IPS-20b (cell line): ENCODE measurements around the gene PARVB.

Source experiments
- H3K27ac ChIP-seq: one replicate; pipeline ENCODE4 v1.5.1; 2013; ENCODE audit warnings: low read length
- H3K27me3 ChIP-seq: 2 replicates; pipeline ENCODE4 v1.6.1; 2013; ENCODE audit warnings: mild to moderate bottlenecking, low read length, inconsistent platforms; ENCODE audit not compliant: insufficient read depth
- H3K36me3 ChIP-seq: 2 replicates; pipeline ENCODE4 v1.6.1; 2013; ENCODE audit warnings: low read depth, mild to moderate bottlenecking, inconsistent platforms, low read length, moderate library complexity; ENCODE audit not compliant: insufficient read depth
- H3K4me1 ChIP-seq: 2 replicates; pipeline ENCODE4 v1.6.1; 2013; ENCODE audit warnings: mild to moderate bottlenecking, control low read depth, inconsistent platforms, low read length, moderate library complexity; ENCODE audit not compliant: insufficient read depth
- H3K4me3 ChIP-seq: 2 replicates; pipeline ENCODE4 v1.5.1; 2013; ENCODE audit warnings: mild to moderate bottlenecking, low read length, inconsistent platforms
- H3K9ac ChIP-seq: 2 replicates; pipeline ENCODE4 v1.6.1; 2013; ENCODE audit warnings: low read depth, mild to moderate bottlenecking, inconsistent platforms, low read length, moderate library complexity
- H3K9me3 ChIP-seq: 2 replicates; pipeline ENCODE4 v1.6.1; 2013; ENCODE audit warnings: mild to moderate bottlenecking, low read depth, low read length, inconsistent platforms; ENCODE audit not compliant: insufficient read depth

PARVB gene, protein sequence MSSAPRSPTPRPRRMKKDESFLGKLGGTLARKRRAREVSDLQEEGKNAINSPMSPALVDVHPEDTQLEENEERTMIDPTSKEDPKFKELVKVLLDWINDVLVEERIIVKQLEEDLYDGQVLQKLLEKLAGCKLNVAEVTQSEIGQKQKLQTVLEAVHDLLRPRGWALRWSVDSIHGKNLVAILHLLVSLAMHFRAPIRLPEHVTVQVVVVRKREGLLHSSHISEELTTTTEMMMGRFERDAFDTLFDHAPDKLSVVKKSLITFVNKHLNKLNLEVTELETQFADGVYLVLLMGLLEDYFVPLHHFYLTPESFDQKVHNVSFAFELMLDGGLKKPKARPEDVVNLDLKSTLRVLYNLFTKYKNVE

DNA sequence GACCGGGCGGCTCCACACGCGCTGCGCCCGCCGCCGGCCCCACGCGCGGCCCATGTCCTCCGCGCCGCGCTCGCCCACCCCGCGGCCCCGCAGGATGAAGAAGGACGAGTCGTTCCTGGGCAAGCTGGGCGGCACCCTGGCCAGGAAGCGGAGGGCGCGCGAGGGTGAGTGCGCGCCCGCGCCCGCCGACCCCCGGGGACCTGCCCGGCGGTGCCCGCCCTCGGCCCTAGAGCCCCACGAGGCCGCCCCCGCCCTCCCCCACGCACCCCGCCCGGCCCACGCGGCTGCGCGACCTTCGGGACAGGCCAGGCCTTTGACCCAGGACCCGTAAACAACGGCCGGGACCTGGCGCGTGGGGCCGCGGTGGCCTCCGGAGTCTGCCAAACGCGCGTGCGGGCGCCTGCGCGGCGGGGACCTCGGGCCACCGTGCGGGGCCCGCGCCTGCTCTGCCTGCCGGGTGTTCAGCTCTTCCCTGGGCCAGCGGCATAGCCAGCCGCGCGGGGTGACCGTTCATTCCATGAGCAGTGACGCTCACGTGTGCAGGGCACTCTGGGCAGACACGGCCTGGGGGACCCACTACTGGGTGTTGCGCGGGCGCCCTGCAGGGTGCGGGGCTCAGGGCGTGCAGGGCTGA, at the start of gene PARVB:
PARVB (plus strand) TSS at position 15 of the 634 bp plus-strand sequence; CDS start at position 53, 38 bp downstream.
- Histone ChIP-seq H3K4me3 (peak within 1 kb of the TSS; percentile 76), H3K4me1 (peaks cover 7% of the 10 kb centered on the region; the same call in 1 of the 2 replicates), H3K9me3 (no peaks in the 10 kb centered on the region), H3K27me3 (peaks cover 12% of the 10 kb centered on the region), H3K36me3 (no peaks in the 10 kb centered on the region), H3K9ac (peak within 1 kb of the TSS; percentile 80), H3K27ac (no peak within 1 kb of the TSS)

DNA sequence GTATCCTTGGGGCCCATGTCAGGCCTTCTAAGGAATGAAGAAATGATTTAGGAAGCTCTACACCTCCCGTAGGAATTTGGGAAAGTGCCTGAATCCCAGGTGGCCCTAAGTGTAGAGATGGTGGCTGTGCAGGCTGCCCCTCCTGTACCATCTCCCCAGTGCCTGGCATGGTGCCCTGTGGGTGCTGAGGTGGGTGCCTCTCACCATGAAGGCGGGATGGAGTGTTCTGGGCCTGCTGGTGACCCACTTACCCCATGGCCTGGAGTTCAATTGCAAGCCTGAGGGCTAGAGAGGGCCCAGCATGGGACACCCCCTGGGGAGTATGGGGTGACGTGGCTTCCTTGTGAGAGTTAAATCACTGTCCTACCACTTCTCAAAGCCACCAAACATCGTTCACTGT, 49.1 kb upstream of the PARVB start:
- Histone ChIP-seq H3K9me3 (no peaks in the 10 kb centered on the region), H3K27ac (no peak overlapping the region), H3K27me3 (no peaks in the 10 kb centered on the region), H3K9ac (no peak overlapping the region), H3K4me3 (no peak overlapping the region), H3K4me1 (no peaks in the 10 kb centered on the region), H3K36me3 (peaks cover 93% of the 10 kb centered on the region)

DNA sequence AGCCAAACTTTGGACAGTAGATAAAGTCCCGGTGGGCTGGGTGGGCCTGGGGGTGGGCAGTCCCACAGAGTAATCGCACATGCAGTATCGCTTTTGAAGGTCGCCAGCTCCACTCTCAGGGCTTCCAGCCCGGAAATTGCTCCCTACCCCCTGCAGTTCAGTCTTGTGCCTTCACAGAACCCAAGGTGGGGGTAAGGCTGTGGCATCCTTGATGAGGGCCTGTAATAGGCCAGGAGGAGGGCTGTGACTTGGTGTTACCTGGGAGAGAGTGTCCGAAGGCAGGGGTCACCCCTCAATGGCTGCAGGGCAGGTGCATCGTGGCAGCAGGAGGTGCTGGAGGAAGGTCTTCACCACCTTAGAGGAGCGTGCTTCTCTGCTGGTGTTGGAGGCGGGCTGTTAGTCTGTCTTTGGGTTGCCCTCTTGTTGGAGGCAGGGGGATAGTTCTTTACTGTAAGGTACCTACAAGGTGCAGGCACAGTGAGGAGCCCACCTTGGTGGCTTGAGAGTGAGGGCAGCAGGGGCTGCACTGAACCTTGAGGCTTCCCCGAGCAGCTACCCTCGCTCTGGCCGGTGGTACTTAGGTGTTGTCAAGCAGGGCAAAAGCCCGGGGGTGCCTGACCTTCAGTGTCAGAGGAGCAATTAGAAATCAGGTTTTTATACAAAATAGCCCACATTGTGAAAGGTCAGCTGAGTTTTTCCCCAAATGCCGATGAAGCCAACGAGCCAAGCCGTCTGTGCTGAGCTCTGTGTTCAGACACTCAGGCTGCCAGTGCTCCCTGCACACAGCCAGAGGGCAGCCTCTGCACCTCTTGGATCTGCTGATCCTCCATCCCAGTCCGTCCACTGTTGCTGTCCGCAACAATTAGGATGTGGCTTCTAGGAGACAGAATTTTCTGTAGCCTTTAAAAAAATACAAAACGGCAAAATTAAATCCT, 47.0 kb upstream of the PARVB start:
- Histone ChIP-seq H3K4me1 (no peaks in the 10 kb centered on the region), H3K9ac (no peak overlapping the region), H3K36me3 (peaks cover 93% of the 10 kb centered on the region), H3K27ac (no peak overlapping the region), H3K4me3 (no peak overlapping the region), H3K9me3 (no peaks in the 10 kb centered on the region), H3K27me3 (no peaks in the 10 kb centered on the region)

DNA sequence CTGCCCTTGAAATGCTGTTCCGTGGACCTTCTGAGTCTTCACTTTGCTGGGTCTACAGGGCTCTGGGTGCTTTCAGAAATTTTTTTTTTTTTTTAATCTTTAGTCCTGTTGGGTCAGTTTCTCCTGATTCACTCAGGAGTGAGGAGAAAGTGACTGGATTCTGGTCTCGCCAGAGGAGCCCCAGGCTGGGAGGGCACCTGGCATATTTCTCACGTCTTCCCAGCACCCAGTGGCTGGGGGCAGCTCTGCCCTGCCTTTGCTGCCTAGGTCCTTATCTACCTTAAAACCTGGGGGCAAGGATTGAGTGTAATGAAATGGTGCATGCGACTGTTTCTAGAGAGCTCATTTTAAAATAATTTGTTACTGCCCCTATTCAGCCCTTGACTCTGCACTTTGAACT, 45.5 kb upstream of the PARVB start:
- H3K9ac ChIP-seq = no peak overlapping the region
- no peak overlapping the region for H3K4me3 ChIP-seq
- no peaks in the 10 kb centered on the region for H3K9me3 ChIP-seq
- no peaks in the 10 kb centered on the region for H3K27me3 ChIP-seq
- H3K4me1 ChIP-seq = no peaks in the 10 kb centered on the region
- H3K36me3 ChIP-seq = peaks cover 82% of the 10 kb centered on the region
- H3K27ac ChIP-seq = no peak overlapping the region

DNA sequence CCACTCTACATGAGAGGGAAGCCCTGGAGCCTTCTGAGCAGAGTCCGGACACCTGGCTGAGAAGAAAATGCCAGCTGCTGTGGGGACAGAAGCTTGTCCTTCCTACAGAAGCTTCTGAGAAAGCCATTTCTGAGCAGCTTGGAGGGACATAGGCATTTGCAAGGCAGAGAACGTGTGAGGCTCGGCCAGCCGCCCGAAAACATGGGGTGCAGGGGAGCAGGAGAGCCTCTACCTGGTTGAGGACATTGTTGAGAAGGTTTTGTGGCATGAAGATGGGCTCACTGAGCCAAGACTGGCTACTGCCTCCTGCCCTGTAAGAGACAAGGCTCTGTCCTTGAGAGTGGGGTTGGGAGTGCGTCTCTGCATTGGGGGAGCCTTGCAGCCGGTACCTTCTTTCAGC, 43.5 kb upstream of the PARVB start:
- H3K9me3 ChIP-seq = no peaks in the 10 kb centered on the region
- H3K4me1 ChIP-seq = no peaks in the 10 kb centered on the region
- no peaks in the 10 kb centered on the region for H3K27me3 ChIP-seq
- no peak overlapping the region for H3K4me3 ChIP-seq
- H3K9ac ChIP-seq = no peak overlapping the region
- H3K36me3 ChIP-seq = peaks cover 81% of the 10 kb centered on the region
- no peak overlapping the region for H3K27ac ChIP-seq

DNA sequence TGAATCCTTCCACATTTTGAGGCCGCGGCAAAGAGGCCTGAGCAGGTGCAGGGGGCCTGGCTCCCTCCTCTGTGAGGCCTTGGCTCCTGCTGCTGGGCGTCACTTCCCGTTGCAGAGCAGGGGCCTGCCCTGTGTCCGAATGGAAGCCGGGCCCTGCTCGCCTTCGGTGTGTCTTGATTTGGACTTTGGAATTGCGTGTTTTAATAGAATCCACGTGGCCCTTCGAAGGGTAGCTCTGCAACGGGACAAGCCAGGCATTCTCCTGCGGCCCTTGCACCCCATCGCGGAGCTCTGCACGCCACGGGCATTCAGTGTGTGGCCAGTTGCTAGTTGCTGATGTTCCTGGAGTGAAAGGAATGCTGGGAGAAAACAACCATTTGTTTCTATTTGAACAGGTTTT, 43.1 kb upstream of the PARVB start:
- no peaks in the 10 kb centered on the region for H3K4me1 ChIP-seq
- no peaks in the 10 kb centered on the region for H3K27me3 ChIP-seq
- no peak overlapping the region for H3K4me3 ChIP-seq
- no peak overlapping the region for H3K9ac ChIP-seq
- H3K36me3 ChIP-seq = peaks cover 79% of the 10 kb centered on the region
- H3K9me3 ChIP-seq = no peaks in the 10 kb centered on the region
- H3K27ac ChIP-seq = no peak overlapping the region

DNA sequence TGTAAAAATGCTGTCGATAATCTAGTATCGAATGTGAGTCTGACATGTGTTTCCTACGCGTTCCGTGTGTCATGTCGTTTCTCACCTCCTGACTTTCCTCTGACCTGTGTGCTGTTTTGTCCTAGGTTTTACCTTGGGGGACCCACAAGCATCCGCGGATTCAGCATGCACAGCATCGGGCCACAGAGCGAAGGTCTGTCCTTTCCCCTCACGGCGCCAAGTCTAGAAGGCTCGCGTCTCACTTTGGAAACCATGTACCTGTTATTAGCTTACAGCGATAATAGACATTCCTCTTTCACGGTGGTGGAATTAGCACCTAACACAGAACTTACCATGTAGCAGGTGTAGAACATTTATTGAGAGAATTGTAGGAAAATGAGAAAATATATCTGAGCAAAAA, 40.3 kb upstream of the PARVB start:
- H3K9me3 ChIP-seq = no peaks in the 10 kb centered on the region
- H3K36me3 ChIP-seq = peaks cover 75% of the 10 kb centered on the region
- H3K27ac ChIP-seq = no peak overlapping the region
- H3K27me3 ChIP-seq = no peaks in the 10 kb centered on the region
- no peak overlapping the region for H3K4me3 ChIP-seq
- H3K4me1 ChIP-seq = no peaks in the 10 kb centered on the region
- H3K9ac ChIP-seq = no peak overlapping the region

DNA sequence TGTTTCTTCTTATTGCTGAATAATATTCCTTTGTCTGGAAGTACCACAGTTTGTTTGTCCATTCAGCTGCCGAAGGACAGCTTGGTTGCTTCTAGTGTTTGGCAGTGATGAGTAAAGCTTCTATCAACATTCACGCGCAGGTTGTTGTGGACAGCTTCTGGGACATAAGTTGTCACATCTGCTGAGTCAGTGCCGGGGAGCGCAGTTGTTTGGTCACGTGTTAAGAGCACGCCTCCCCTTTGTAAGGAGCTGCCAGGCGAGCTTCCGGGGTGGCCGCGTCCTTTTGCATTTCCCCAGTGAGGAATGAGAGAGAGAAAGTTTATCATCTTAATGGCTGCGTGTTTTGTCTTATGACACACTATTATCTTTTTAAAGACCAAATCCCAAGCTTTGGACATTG, 38.6 kb upstream of the PARVB start:
- Histone ChIP-seq H3K9ac (no peak overlapping the region), H3K36me3 (peaks cover 78% of the 10 kb centered on the region), H3K27me3 (no peaks in the 10 kb centered on the region), H3K27ac (no peak overlapping the region), H3K4me3 (no peak overlapping the region), H3K9me3 (no peaks in the 10 kb centered on the region), H3K4me1 (no peaks in the 10 kb centered on the region)

DNA sequence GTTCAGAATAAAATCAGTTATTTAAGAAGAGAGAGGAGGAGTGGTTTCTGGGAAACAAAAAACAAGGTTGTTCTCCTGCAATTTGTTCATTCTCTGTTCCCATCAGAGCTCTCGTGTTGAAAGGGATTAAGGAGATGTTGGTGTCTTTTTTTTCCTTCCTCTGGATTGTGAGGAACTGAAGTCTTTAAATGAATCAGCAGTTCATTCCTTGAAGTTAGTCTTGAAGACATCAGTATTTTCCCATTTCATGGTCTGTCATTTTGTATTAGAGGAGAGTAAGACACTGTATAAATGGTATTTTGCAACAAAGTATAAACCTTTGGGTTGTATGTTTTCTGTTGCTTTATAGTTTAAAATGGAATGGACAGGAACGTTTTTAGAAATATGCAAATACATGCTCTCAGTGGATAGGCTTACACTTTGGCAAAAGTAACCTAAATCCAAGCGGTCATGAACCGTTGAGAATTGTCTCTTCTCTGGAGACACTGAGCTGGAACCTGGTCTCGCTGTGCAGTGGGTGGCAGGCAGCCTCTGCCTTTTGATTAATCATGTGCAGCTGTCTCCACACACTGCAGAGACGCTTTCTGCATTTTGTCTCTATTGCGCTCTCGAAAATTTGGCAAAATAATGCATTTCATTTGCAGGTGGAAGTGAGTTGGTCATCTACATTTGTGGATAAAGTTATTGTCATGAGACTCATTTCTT, 35.8 kb upstream of the PARVB start:
- H3K36me3 ChIP-seq = peaks cover 79% of the 10 kb centered on the region
- no peak overlapping the region for H3K4me3 ChIP-seq

DNA sequence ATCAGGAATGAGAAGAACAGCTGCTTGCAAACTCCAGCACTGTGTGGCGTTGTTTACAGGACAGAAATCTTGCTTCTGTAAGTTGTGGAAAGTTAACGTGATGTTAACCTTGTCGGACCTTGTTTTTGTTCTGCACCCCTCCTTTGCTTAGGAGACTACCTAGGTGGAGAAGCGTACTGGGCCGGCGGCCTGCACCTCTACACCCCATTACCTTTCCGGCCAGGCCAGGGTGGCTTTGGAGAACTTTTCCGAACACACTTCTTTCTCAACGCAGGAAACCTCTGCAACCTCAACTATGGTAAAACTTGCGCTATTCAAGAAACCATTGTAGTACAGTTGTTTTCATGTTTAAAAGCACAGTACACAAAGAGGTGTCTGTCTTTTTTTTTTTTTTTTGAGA, 35.1 kb upstream of the PARVB start:
- H3K27ac ChIP-seq = no peak overlapping the region
- no peaks in the 10 kb centered on the region for H3K27me3 ChIP-seq
- peaks cover 81% of the 10 kb centered on the region for H3K36me3 ChIP-seq
- no peak overlapping the region for H3K4me3 ChIP-seq
- H3K4me1 ChIP-seq = no peaks in the 10 kb centered on the region
- no peak overlapping the region for H3K9ac ChIP-seq
- no peaks in the 10 kb centered on the region for H3K9me3 ChIP-seq

More for the DNA sequence above, 35.8 kb upstream of the PARVB start:
- no peaks in the 10 kb centered on the region for H3K27me3 ChIP-seq
- no peak overlapping the region for H3K9ac ChIP-seq
- H3K4me1 ChIP-seq = no peaks in the 10 kb centered on the region
- H3K27ac ChIP-seq = no peak overlapping the region
- no peaks in the 10 kb centered on the region for H3K9me3 ChIP-seq

DNA sequence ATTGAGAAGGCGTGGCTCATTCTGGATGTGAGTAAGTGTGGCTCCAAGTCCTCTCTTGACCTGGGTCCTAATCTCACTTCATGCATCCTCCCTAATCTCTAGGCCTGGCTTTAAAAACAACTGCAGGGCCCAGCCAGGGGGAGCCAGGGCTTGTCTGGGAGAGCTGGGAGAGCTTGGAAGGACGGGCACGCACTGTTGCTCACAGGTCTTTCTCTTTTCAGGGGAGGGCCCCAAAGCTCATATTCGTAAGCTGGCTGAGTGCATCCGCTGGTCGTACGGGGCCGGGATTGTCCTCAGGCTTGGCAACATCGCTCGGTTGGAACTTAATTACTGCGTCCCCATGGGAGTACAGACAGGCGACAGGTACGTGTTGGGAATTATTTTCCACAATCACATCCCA, 34.1 kb upstream of the PARVB start:
- Histone ChIP-seq H3K27ac (no peak overlapping the region), H3K9me3 (no peaks in the 10 kb centered on the region), H3K4me3 (no peak overlapping the region), H3K36me3 (peaks cover 85% of the 10 kb centered on the region), H3K4me1 (no peaks in the 10 kb centered on the region), H3K9ac (no peak overlapping the region), H3K27me3 (no peaks in the 10 kb centered on the region)
